ENCODE measurements around the gene FAM222A. TPM values are rescaled to one million over a fixed set of nuclear protein-coding genes. Genes with fewer than 3 reads are reported as not detected.

The FAM222A gene
- polyA plus RNA-seq, 4 donors: 1.6 to 7.5 (median 4.7) TPM

DNA sequence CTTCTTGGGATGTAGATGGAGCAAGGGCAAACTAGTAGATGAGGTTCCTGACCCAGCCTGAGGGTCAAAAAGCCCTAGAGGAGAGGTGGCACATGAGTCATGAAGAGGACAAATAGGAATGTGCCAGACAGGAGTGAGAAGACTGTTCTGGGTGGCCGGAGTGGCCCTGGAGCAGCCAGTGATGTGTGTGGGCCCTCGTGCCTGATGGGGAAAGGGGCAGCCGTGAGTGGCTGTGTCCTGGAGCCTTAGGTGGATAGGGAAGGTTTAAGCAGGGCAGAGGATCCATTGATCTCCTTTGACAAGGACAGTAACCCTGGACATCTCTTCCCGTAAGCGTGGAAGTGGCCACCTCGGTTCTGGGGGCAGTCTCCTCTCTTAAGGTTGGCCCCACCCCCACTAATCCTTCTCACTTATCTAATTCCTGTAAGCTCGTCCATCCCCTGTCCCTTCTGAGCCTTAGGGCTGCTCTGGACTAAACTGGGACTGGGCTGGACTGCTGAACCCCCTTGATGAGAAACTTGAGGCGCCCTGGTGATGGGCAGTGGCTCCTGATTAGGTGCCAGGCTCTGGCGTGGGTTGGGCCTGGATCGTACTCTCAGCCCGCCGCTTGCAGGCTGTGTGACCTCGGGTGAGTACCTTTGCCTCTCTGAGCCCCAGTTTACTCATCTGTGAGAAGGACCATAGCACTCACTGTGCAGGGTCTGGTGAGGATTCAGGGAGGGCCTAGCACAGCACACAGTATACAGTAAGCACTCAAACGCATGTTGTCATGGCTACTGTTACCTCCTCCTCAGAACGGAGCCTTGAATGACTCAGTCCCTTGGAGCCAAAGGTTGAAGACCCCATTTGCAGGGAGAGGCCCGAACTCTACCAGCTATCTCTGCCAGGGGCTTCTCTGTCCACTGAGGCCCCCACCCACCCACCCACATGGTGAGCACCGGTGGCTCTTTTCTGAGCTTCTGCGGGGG, 4.0 kb downstream of the FAM222A start:
- no peak for DNase-seq
- Histone ChIP-seq H3K27me3 (ENCODE audit: control insufficient read depth in 3 of 3, insufficient read depth in 3 of 3, low read length in 3 of 3) (peaks cover 0 to 4% (median 0%) of the 10 kb centered on the region in 3 donors), H3K4me3 (ENCODE audit: low read depth in 1 of 3, low read length in 3 of 3) (no peak overlapping the region), H3K27ac (ENCODE audit: low read depth in 1 of 3, low read length in 2 of 3) (no peak overlapping the region), H3K4me1 (ENCODE audit: control insufficient read depth in 3 of 3, insufficient read depth in 2 of 3, low read depth in 1 of 3, low read length in 2 of 3) (peaks cover 0 to 48% (median 4%) of the 10 kb centered on the region in 3 donors), H3K36me3 (ENCODE audit: control insufficient read depth in 3 of 3, insufficient read depth in 2 of 3, low read depth in 1 of 3, low read length in 3 of 3) (peaks cover 0 to 8% (median 0%) of the 10 kb centered on the region in 3 donors), H3K9me3 (ENCODE audit: control insufficient read depth in 2 of 2, insufficient read depth in 1 of 2, low read depth in 1 of 2, low read length in 1 of 2) (no peaks in the 10 kb centered on the region)
- FAIRE-seq: no peak
- WGBS, 3 donors: 55 to 69% (median 59%) methylated on average over 18 of the region's 18 CpGs

DNA sequence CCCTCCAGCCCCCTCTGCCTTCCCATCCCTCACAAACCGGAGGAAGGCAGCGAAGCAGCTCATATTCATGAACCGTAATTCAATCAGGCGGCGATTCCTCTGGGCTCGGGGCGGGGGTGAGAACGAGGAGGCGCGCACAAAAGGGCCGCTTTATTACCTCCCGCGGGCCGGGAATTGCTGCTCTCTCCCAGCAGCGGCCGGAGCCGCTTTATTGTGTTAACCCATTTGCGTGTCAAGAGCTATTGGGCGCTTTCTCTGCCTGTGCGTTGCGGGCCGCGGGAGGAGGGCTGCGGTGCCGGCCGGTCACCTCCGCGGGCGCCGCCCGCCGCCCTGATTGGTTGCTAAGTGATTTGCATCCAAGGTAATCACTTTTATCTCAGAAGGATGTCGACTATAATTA, 4.8 kb downstream of the FAM222A start:
- H3K27ac ChIP-seq (ENCODE audit: low read depth in 1 of 3, low read length in 2 of 3): no peak overlapping the region
- WGBS, 3 donors: 11 to 22% (median 17%) methylated on average over 31 to 33 of the region's 33 CpGs
- FAIRE-seq (no peak), DNase-seq (no peak)
- no peak overlapping the region for H3K4me3 ChIP-seq (ENCODE audit: low read depth in 1 of 3, low read length in 3 of 3)
- H3K27me3 ChIP-seq (ENCODE audit: control insufficient read depth in 3 of 3, insufficient read depth in 3 of 3, low read length in 3 of 3): peaks cover 0 to 4% (median 0%) of the 10 kb centered on the region in 3 donors
- peaks cover 0 to 8% (median 0%) of the 10 kb centered on the region in 3 donors for H3K36me3 ChIP-seq (ENCODE audit: control insufficient read depth in 3 of 3, insufficient read depth in 2 of 3, low read depth in 1 of 3, low read length in 3 of 3)
- peaks cover 0 to 53% (median 4%) of the 10 kb centered on the region in 3 donors for H3K4me1 ChIP-seq (ENCODE audit: control insufficient read depth in 3 of 3, insufficient read depth in 2 of 3, low read depth in 1 of 3, low read length in 2 of 3)
- H3K9me3 ChIP-seq (ENCODE audit: control insufficient read depth in 2 of 2, insufficient read depth in 1 of 2, low read depth in 1 of 2, low read length in 1 of 2): no peaks in the 10 kb centered on the region

GRCh38 chr12:109719123-109720022, 5.7 kb downstream of the FAM222A start:
- peaks cover 0 to 56% (median 4%) of the 10 kb centered on the region in 3 donors for H3K4me1 ChIP-seq (ENCODE audit: control insufficient read depth in 3 of 3, insufficient read depth in 2 of 3, low read depth in 1 of 3, low read length in 2 of 3)
- WGBS, 3 donors: 39 to 58% (median 44%) methylated on average over 12 of the region's 12 CpGs
- DNase-seq (no peak), FAIRE-seq (no peak)
- no peaks in the 10 kb centered on the region for H3K9me3 ChIP-seq (ENCODE audit: control insufficient read depth in 2 of 2, insufficient read depth in 1 of 2, low read depth in 1 of 2, low read length in 1 of 2)
- peaks cover 0 to 9% (median 0%) of the 10 kb centered on the region in 3 donors for H3K36me3 ChIP-seq (ENCODE audit: control insufficient read depth in 3 of 3, insufficient read depth in 2 of 3, low read depth in 1 of 3, low read length in 3 of 3)
- peaks cover 0 to 4% (median 0%) of the 10 kb centered on the region in 3 donors for H3K27me3 ChIP-seq (ENCODE audit: control insufficient read depth in 3 of 3, insufficient read depth in 3 of 3, low read length in 3 of 3)
- H3K4me3 ChIP-seq (ENCODE audit: low read depth in 1 of 3, low read length in 3 of 3): no peak overlapping the region
- H3K27ac ChIP-seq (ENCODE audit: low read depth in 1 of 3, low read length in 2 of 3): no peak overlapping the region

DNA sequence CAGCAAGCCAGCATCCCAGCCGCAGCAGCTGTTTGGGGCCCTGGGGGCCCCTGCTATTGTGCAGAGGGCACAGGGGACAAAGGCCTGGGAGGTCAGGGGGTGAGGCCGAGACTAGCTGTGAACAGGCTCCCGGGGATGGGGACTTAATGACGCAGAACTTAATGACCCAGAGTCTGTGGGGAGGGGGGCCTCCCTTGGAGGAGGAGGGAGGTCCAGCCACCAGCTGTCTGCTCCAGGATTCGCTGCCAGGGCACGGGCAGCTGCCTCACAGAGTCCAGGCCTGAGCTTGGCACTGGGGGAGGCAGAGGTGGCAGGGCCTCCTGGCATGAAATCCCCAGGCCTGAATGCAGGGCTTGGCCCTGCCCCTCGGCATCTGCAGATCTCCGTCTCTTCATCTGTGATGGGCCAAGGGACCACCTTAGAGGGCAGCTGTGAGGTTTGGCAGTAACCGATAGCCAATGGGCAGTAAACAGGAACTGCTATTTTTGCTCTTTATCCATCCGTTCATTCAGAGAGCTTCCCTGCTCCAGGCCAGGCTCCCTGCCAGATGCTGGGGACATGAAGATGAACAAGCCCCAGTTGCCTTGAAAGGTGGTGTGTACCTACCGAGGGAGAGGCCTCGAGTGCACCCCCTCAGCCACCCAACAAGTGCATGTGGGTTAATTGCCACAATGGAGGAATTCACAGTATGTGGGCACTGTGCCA, 6.7 kb downstream of the FAM222A start:
- FAIRE-seq: no peak
- 34 to 56% (median 49%) methylated on average over 12 of the region's 12 CpGs for WGBS, 3 donors
- H3K27me3 ChIP-seq (ENCODE audit: control insufficient read depth in 3 of 3, insufficient read depth in 3 of 3, low read length in 3 of 3): peaks cover 0 to 4% (median 0%) of the 10 kb centered on the region in 3 donors
- peaks cover 0 to 48% (median 4%) of the 10 kb centered on the region in 3 donors for H3K4me1 ChIP-seq (ENCODE audit: control insufficient read depth in 3 of 3, insufficient read depth in 2 of 3, low read depth in 1 of 3, low read length in 2 of 3)
- peaks cover 0 to 16% (median 0%) of the 10 kb centered on the region in 3 donors for H3K36me3 ChIP-seq (ENCODE audit: control insufficient read depth in 3 of 3, insufficient read depth in 2 of 3, low read depth in 1 of 3, low read length in 3 of 3)
- DNase-seq: no peak
- H3K4me3 ChIP-seq (ENCODE audit: low read depth in 1 of 3, low read length in 3 of 3): no peak overlapping the region
- no peak overlapping the region for H3K27ac ChIP-seq (ENCODE audit: low read depth in 1 of 3, low read length in 2 of 3)
- no peaks in the 10 kb centered on the region for H3K9me3 ChIP-seq (ENCODE audit: control insufficient read depth in 2 of 2, insufficient read depth in 1 of 2, low read depth in 1 of 2, low read length in 1 of 2)

- DNase-seq (no peak), FAIRE-seq (no peak)
- 9 to 36% (median 36%) methylated on average over 1 of the region's 1 CpG for WGBS, 3 donors
- no peaks in the 10 kb centered on the region for H3K9me3 ChIP-seq (ENCODE audit: control insufficient read depth in 2 of 2, insufficient read depth in 1 of 2, low read depth in 1 of 2, low read length in 1 of 2)
- H3K27me3 ChIP-seq (ENCODE audit: control insufficient read depth in 3 of 3, insufficient read depth in 3 of 3, low read length in 3 of 3): peaks cover 0 to 4% (median 0%) of the 10 kb centered on the region in 3 donors
- H3K27ac ChIP-seq (ENCODE audit: low read depth in 1 of 3, low read length in 2 of 3): peak overlapping the region in 1 of 3 donors; percentile 59
- peaks cover 0 to 45% (median 4%) of the 10 kb centered on the region in 3 donors for H3K4me1 ChIP-seq (ENCODE audit: control insufficient read depth in 3 of 3, insufficient read depth in 2 of 3, low read depth in 1 of 3, low read length in 2 of 3)
- H3K36me3 ChIP-seq (ENCODE audit: control insufficient read depth in 3 of 3, insufficient read depth in 2 of 3, low read depth in 1 of 3, low read length in 3 of 3): peaks cover 0 to 18% (median 0%) of the 10 kb centered on the region in 3 donors
- no peak overlapping the region for H3K4me3 ChIP-seq (ENCODE audit: low read depth in 1 of 3, low read length in 3 of 3)
Observed at GRCh38 chr12:109720857-109721189, 7.2 kb downstream of the FAM222A start.

GRCh38 chr12:109721276-109721675, 7.7 kb downstream of the FAM222A start:
- Histone ChIP-seq H3K27ac (ENCODE audit: low read depth in 1 of 3, low read length in 2 of 3) (peak overlapping the region in 1 of 3 donors; percentile 59), H3K4me3 (ENCODE audit: low read depth in 1 of 3, low read length in 3 of 3) (no peak overlapping the region), H3K4me1 (ENCODE audit: control insufficient read depth in 3 of 3, insufficient read depth in 2 of 3, low read depth in 1 of 3, low read length in 2 of 3) (peaks cover 0 to 40% (median 4%) of the 10 kb centered on the region in 3 donors), H3K36me3 (ENCODE audit: control insufficient read depth in 3 of 3, insufficient read depth in 2 of 3, low read depth in 1 of 3, low read length in 3 of 3) (peaks cover 0 to 18% (median 0%) of the 10 kb centered on the region in 3 donors), H3K9me3 (ENCODE audit: control insufficient read depth in 2 of 2, insufficient read depth in 1 of 2, low read depth in 1 of 2, low read length in 1 of 2) (no peaks in the 10 kb centered on the region), H3K27me3 (ENCODE audit: control insufficient read depth in 3 of 3, insufficient read depth in 3 of 3, low read length in 3 of 3) (peaks cover 0 to 4% (median 0%) of the 10 kb centered on the region in 3 donors)
- WGBS, 3 donors: 31 to 67% (median 43%) methylated on average over 10 of the region's 10 CpGs
- FAIRE-seq (no peak), DNase-seq (peak in 1 of 2 donors; percentile 77)

DNA sequence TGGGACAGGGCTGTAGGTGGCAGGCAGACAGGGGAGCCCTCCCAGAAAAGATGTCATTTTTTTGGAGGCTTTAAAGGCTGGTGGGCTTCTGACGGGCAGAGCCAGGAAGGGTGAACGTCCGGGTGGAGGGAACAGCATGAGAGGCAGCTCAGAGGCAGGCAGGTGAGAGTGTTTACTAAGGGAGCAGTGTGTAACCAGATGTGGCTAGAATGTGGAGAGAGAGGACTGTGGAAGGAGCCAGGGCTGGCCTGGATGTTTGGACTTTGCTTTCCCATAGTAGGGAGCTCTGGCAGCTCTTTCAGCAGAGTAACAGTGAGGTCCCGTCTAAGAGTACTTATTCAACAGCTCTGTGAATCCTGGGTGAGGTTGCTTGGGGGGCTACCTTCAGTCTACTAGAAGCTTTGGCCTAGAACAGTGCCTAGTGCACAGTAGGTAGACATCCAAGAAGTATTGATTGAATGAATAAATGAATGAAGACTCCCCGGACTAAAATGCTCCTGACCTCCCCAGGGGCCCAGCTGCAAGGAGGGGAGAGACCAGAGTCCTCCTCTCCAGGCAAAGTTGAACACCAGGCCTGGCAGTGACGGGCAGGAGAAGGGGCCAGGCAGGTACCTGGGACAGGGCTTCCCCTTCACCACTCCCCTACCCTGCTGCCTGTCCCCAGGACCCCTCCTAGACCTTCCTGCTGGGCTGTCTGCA, 8.5 kb downstream of the FAM222A start:
- Histone ChIP-seq H3K36me3 (ENCODE audit: control insufficient read depth in 3 of 3, insufficient read depth in 2 of 3, low read depth in 1 of 3, low read length in 3 of 3) (peaks cover 0 to 15% (median 0%) of the 10 kb centered on the region in 3 donors), H3K4me3 (ENCODE audit: low read depth in 1 of 3, low read length in 3 of 3) (no peak overlapping the region), H3K27ac (ENCODE audit: low read depth in 1 of 3, low read length in 2 of 3) (peak overlapping the region in 1 of 3 donors; percentile 55), H3K27me3 (ENCODE audit: control insufficient read depth in 3 of 3, insufficient read depth in 3 of 3, low read length in 3 of 3) (peaks cover 0 to 4% (median 0%) of the 10 kb centered on the region in 3 donors), H3K4me1 (ENCODE audit: control insufficient read depth in 3 of 3, insufficient read depth in 2 of 3, low read depth in 1 of 3, low read length in 2 of 3) (peaks cover 0 to 34% (median 8%) of the 10 kb centered on the region in 3 donors), H3K9me3 (ENCODE audit: control insufficient read depth in 2 of 2, insufficient read depth in 1 of 2, low read depth in 1 of 2, low read length in 1 of 2) (no peaks in the 10 kb centered on the region)
- DNase-seq (peak in 1 of 2 donors; percentile 81), FAIRE-seq (no peak)
- 21 to 58% (median 32%) methylated on average over 6 of the region's 6 CpGs for WGBS, 3 donors

Measured in small intestine (tissue), 7 donors.